Transverse colon (tissue), 4 donors: ENCODE data around the gene LMF1.

Source experiments
- POLR2A ChIP-seq: fragments of 450-650 bp; IDR thresholded peaks from one replicate; pipeline ENCODE4 v1.6.1; 2016; ENCODE audit warnings: antibody characterized with exemption, mild to moderate bottlenecking, moderate library complexity
- POLR2AphosphoS5 ChIP-seq, 3 donors: sonication (generic); formaldehyde crosslinking; IDR thresholded peaks; one replicate each; pipeline ENCODE4 v1.6.1; 2016; ENCODE audit warnings: antibody characterized with exemption in 3 of 3
- TF ChIP-seq, protein P1 (sequence below), 5 experiments: fragments of 200-600 bp in 3 of 5; fragments of 450-650 bp in 2 of 5; sonication (generic) in 3 of 5; IDR thresholded peaks; 1 replicate in 2 of 5; 2 replicates in 3 of 5; pipeline ENCODE4 v1.5.1; 2016 to 2017; ENCODE audit warnings: antibody characterized with exemption in 5 of 5, inconsistent platforms in 3 of 5, mild to moderate bottlenecking in 2 of 5, moderate library complexity in 1 of 5

GRCh38 chr16:865026-865425 is 105.8 kb downstream of the LMF1 start:
- TF ChIP-seq, protein P1, sequence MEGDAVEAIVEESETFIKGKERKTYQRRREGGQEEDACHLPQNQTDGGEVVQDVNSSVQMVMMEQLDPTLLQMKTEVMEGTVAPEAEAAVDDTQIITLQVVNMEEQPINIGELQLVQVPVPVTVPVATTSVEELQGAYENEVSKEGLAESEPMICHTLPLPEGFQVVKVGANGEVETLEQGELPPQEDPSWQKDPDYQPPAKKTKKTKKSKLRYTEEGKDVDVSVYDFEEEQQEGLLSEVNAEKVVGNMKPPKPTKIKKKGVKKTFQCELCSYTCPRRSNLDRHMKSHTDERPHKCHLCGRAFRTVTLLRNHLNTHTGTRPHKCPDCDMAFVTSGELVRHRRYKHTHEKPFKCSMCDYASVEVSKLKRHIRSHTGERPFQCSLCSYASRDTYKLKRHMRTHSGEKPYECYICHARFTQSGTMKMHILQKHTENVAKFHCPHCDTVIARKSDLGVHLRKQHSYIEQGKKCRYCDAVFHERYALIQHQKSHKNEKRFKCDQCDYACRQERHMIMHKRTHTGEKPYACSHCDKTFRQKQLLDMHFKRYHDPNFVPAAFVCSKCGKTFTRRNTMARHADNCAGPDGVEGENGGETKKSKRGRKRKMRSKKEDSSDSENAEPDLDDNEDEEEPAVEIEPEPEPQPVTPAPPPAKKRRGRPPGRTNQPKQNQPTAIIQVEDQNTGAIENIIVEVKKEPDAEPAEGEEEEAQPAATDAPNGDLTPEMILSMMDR (IDR thresholded peaks at IDR 0.05), result no peak
- no peak for TF ChIP-seq POLR2AphosphoS5 (IDR thresholded peaks at IDR 0.05)
- TF ChIP-seq POLR2A, result no peak
